GM12874 (cell line): ENCODE data around the gene JAG2.

Experiments
- CTCF ChIP-seq: IDR thresholded peaks from 2 replicates; pipeline ENCODE4 v1.5.1; 2011; ENCODE audit warnings: low read depth, mild to moderate bottlenecking, control low read depth, low read length, moderate library complexity; ENCODE audit not compliant: insufficient read depth

JAG2 gene

GRCh38 chr14:105201925-105202513, 33.4 kb upstream of the JAG2 start:
- no peak for TF ChIP-seq CTCF

- peak; percentile 33; the same call in 1 of the 2 replicates for TF ChIP-seq CTCF
These were observed 32.8 kb upstream of the JAG2 start for GRCh38 chr14:105201156-105201924.

GRCh38 chr14:105200641-105201040, 32.1 kb upstream of the JAG2 start:
- TF ChIP-seq CTCF = no peak

- peak; percentile 32; the same call in 1 of the 2 replicates for TF ChIP-seq CTCF
These were observed 31.5 kb upstream of the JAG2 start for GRCh38 chr14:105200074-105200473.

GRCh38 chr14:105199093-105199492, 30.5 kb upstream of the JAG2 start:
- TF ChIP-seq CTCF = no peak

- TF ChIP-seq CTCF = no peak; the same call in 1 of the 2 replicates
These were observed 30.0 kb upstream of the JAG2 start for GRCh38 chr14:105198588-105198987.

- TF ChIP-seq CTCF = no peak
These were observed 28.6 kb upstream of the JAG2 start for GRCh38 chr14:105197211-105197641.
